GM08714 (cell line): ENCODE measurements around the gene CCDC148.

Experiments used
- H3K4me3 ChIP-seq: fragments of 200-500 bp; sonication (Bioruptor generic); 2 replicates; pipeline ENCODE4 v1.5.1; 2014; ENCODE audit warnings: mild to moderate bottlenecking, low read length, inconsistent platforms
- ZNF274 ChIP-seq: IDR thresholded peaks from 2 replicates; pipeline ENCODE4 v1.6.1; 2012; ENCODE audit warnings: mild to moderate bottlenecking, low read depth, low read length

The CCDC148 gene

DNA sequence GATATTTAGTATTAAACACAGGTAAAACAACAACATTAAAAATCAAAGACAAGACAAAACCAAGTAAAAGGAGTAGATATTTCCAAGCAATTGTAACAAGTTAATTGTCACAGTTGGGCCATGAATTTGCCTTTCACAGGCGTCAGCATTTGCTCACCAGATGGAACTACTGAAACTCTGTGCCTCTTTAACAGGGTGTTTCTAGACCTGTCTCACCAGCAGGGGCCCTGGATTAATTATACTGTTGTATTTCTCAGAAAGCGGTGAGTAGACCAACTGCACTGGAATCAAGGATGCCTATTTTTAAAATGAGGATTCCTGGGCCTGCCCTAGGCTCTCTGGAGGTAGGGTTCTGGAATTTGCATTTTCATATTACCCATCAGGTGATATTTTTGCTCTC lies 262.3 kb downstream of the CCDC148 start:
- no peak overlapping the region for H3K4me3 ChIP-seq
- no peak for TF ChIP-seq ZNF274

DNA sequence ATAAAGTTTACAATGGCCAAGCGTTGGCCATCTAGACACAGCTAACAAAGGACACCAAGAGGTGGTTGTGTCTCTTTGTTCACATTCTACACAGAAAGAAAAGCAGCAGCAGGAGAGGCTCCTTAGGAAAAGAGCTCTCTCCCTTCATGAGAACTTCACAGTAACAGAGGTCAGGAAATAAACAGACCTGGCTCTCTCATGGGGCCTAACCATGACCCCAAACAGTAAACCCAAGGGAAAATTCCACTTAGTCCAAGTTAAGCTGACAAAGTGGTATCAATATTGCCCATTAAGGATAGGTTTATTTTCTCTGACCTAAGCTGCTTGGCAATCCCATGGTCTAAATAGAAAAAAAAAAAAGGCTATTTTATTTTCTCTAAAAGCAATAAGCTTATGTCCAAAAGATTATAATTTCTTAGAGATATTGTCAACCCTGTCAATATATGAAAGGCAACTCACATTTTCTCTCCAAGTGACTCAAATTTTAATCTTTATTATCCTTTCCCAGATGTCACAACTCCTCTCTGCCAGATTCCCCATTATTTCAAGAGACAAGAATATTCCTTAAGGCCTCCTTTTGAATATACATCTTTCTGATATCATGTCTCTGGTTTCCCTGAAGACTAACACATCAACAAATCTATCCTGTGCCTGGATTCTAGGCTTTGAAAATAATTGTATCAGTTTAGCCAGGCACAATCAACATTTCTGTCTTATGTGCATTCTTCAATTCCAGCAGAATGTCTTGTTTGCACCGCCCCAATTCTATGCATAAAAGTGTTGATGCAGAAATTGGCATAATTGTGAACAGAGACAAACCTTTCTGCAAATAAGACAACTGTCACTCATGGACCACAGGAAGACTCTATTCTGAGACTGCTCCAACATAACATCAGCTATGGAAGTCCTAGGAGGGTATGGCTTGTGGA lies 263.8 kb downstream of the CCDC148 start:
- TF ChIP-seq ZNF274: no peak
- H3K4me3 ChIP-seq: no peak overlapping the region

DNA sequence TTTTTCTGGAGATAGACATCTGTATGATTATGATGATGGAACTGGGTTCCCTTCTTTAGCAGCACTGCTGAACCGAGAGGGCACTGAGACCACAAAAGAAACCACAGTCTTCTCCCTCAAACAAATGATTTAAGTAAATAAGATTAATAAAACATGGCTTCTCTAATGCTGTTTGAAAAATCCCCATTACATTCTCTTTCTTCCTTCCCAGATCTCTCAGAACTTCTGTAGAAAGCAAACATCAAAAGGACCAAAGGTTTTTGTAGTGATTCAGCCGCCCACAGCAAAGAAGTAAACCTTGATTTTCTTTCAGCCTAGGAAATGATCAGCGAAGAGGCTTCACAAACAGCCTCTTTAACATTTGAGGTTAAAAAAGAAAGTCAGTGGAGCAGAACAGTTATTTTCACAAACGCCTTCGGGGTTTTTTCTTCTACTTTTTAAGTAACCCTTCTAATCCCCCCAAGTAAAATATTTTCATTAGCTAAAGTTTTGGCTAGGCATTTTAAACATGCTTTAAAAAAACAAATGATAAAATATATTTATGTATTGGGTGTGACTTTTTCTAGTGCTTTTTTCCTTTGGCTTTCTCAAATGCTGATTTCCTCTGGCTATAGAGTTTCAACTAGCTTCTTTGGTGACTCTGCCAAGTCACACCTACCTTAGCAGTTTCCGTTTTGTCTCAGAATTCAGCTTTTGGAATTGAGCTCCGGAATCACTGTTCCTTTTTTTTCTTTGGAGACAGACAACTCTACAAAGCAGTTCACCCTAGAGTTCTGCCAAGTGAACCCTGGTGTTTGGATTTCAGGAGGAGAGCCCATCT lies 265.3 kb downstream of the CCDC148 start:
- no peak for TF ChIP-seq ZNF274
- H3K4me3 ChIP-seq: peak overlapping the region; percentile 61

DNA sequence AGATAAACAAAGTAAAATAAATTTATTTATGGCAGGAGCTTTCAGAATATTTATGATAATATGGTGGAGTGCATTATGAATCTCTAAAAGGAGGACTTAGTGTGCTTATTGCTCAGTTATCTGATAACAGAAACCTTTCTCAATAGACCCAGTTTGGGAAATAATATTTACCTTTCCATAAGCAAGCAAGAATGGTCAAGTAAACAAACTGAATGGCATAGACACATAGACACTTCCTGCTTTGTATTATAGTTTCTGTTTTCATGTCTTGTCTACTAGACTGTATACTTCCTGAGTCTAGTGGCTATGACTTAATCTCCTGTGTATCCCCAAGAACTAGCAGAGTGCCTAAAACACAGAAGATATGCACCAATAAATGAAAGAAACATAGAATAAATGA lies 267.0 kb downstream of the CCDC148 start:
- TF ChIP-seq ZNF274: no peak
- no peak overlapping the region for H3K4me3 ChIP-seq

DNA sequence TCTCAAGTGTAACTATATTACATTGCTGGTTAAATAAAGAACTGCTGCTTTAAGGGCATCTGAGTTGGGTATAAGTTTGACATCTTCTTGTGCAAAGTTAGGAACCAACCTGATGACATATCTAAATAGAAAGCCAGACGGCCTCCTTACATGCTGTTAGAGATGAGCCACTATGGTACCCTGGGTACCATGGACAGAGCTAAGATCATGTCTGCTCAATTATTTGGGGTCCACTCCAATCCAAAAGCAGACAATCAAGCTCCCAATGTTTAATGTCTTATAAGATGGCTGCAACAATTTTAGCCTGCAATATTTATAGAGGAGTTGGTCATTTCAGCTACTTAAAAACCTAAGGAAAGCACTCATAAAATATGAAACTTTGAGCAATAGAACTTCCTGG lies 268.6 kb downstream of the CCDC148 start:
- H3K4me3 ChIP-seq: no peak overlapping the region
- no peak for TF ChIP-seq ZNF274

DNA sequence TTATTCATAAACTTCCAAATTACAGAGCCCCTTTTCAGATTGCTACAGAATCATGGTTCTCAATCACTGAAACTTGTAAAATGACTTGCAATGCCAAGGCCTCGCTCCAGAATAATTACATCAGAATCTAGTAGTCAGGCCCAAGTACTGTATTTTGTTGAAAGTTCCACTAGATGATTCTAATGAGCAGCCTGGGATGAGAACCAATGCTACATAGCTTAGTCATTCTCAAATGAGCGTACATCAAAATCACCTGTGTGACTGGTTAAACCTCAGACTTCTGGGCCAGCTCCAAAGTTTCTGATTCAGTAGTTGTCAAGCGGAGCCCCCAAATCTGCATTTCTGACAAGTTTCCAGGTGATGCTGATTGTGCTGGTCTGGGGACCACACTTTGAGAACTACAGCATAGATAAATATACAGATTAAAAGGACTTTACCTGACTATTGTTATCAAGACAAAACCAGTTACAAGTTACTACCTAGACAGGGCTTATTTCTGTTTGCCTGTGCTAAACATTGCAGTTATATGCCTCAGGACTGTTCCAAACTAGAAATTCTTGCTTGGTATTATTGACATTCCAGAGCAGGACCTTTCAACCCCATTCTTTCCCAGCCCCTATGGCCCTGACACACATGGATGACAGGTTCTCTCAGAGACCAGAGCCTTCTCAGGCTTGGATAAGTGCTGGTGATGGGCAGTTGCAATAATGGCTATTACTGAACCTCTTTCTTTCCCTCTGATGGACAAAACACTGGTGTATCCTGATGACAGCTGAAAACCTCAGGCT lies 271.8 kb downstream of the CCDC148 start:
- H3K4me3 ChIP-seq: no peak overlapping the region
- TF ChIP-seq ZNF274: no peak

DNA sequence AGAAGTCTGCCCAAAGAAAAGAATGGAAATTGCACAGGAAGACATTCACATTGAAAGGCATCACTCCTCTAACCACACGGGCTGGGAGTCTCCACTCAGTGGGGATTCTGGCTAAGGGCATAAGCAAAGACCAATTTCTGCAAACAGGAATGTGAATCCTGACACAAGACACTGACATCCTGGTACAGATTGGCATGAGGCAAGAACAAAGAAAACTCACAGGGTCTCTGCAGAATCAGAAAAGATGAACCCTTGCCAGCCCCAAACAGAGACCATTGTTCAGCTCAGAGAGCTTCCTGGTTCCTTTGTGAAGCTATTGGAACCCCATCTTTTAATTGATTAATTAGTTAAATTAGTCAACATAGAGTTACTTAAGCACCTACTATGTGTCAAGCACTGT lies 272.6 kb downstream of the CCDC148 start:
- H3K4me3 ChIP-seq: no peak overlapping the region
- no peak for TF ChIP-seq ZNF274

DNA sequence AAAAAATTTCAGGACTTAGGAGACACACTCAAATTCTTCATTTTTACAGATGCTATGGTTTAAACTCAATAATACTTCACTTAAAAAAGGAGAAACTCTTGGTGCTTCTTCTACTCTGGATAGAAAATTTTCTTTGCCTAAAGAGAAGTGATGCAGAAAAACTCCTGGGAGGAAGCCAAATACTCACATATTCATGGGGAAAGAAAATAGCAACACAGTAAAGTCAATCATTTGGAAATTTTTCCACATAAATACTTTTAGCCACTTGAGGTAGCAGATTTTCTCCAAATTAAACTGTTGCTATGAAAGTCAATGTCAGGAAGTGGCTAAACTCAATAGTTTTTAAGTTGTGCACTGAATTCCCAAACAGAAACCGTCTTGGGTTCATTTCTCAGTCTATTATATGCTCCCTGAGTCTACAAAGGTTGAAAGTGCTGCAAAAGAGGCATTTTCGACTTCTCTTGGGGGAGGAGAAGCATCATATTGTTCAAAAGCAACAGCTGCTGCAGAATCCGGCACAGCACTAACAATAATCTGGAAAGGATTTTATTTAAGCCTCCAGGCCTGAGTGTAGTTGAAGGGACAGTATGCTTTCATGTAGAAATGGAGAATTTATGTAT lies 273.8 kb downstream of the CCDC148 start:
- no peak for TF ChIP-seq ZNF274
- no peak overlapping the region for H3K4me3 ChIP-seq

DNA sequence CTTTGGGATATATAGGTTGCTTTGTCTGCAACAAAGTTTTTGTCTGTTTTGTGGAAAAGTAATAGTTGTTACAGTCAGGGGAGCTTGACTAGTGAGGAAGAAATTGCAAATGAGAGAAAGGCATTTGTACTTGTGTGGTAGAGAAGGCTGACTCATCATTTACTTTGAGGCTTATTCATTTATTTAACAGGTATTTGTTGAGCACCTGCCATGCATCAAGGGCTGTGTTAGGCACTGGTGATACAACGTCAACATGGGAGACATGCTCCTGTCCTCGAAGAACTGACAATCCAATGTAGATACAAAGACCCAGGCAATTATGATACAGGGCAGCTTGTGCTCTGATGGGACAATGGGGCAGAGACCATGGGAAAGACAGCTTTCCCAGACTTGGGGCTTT lies 275.4 kb downstream of the CCDC148 start:
- no peak for TF ChIP-seq ZNF274
- no peak overlapping the region for H3K4me3 ChIP-seq

DNA sequence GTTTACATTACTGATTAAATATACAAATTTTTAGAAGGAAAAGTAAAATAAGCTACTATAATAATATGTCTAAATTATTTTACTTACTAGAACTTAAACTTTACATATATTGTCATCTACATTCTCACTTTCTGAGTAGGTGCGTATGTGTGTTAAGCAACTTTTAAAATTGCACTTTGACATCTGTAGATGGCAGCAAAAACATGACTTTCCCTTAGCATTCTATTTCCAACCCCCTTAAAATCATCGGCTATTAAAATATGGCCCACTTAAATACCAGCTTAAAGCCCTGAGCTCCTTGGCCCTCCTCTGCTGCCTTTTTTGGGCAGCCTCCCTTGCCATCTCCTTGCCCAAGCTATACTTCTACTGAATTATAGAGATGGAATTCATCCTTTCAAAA lies 276.9 kb downstream of the CCDC148 start:
- no peak for TF ChIP-seq ZNF274

DNA sequence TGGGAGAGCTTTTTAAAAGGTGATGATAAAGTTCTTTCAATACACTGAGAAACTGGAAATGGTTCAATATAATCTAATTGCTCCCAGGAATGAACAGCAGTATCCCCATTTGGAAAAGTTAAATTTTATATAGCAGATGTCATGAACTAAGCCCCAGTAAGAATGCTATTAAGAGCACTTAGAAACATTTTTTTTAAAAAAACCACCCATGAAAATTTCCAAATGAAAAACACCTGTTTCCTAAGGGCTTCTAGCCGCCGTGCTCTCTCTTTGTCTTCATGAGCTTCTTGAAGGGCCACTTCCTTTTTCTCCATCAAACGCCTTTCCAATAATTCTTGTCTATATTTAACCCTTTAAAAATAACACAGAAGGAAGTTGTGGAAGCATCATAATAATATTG lies 277.9 kb downstream of the CCDC148 start:
- TF ChIP-seq ZNF274: no peak
- H3K4me3 ChIP-seq: no peak overlapping the region

More for the DNA sequence above, 276.9 kb downstream of the CCDC148 start:
- H3K4me3 ChIP-seq: no peak overlapping the region

DNA sequence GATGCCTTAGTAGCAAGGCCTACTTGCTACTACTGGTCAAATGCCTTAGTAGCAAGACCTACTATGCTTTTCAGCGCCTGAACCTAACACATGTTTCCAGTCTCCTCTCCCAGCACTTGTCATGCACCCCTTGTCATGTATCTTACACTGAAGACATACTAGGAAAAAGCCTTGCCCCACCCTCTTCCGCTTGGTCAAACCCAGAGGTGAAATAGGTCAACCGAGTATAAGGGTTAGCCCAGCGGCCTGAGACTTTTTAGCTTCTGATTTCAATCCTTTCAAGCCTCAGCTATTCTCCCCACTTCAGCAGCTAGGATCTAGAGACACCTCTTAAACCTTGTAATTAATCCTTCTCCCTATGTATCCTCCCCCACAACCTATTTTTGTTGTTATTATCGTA lies 281.6 kb downstream of the CCDC148 start:
- no peak for TF ChIP-seq ZNF274
- no peak overlapping the region for H3K4me3 ChIP-seq

DNA sequence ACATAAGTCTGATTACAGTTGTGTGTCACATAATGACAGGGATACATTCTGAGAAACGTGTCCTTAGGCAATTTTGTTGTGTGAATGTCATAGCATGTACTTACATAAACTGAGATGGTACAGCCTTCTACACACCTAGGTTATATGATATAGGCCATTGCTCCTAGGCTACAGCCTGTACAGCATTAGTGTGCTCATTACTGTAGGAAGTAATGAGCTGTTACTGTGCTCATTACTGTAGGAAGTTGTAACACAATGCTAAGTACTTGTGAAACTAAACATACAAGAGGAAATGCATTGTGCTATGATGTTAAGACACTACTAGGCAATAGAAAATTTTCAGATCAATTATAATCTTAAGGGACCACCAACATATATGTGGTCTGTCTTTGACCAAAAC lies 282.1 kb downstream of the CCDC148 start:
- TF ChIP-seq ZNF274: no peak
- no peak overlapping the region for H3K4me3 ChIP-seq

DNA sequence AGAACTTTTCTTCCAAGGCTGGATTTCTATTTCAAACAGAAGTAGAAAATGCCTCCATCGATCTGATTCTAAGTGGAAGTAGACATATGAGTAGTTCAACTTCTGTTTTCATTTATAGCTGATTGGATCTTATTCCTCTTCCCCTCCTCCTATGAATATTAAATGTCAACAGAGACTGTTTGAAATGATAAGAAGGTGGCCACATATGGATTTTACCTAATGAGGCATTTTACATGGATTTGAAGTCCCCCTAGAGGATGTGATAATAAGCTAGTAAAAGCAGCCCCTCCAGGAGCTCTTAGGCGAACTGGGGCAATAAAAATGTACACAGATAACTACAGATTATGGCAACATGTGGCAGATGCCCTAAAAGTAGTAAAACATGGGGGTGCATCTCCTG lies 283.8 kb downstream of the CCDC148 start:
- no peak overlapping the region for H3K4me3 ChIP-seq
- no peak for TF ChIP-seq ZNF274
